Measurements from ENCODE around the gene SPRED2. TPM values are rescaled to one million over a fixed set of nuclear protein-coding genes. Genes with fewer than 3 reads are reported as not detected.
"Not testable (repeated sequence)": the region's sequence is repeated elsewhere in the genome, so short reads cannot be mapped to it uniquely, and the experiment has no call there.

The SPRED2 gene
- total and polyA plus RNA-seq, 11 donors: 7.0 to 24.4 (median 16.1) TPM

DNA sequence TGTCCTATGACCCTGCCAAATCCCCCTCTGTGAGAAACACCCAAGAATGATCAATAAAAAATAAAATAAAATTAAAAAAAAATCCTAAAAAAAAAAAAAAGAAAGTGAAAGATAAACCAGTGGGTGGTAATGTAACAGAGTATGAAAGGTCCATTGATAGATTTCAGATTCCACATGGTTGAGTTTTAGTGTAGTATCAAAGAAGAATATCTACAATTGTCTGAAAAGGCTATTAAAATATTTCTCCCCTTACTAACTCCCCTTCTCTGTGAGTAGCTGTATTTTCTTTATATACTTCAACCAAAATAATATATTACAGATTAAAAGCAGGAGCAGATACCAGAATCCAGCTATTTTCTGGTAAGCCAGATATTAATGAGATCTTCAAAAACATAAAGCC lies 92.8 kb downstream of the SPRED2 start:
- Histone ChIP-seq H3K27ac (no peak overlapping the region), H3K36me3 (peaks cover 0 to 40% (median 3%) of the 10 kb centered on the region in 9 donors), H3K4me1 (peaks cover 0 to 1% (median 0%) of the 10 kb centered on the region in 12 donors), H3K27me3 (no peaks in the 10 kb centered on the region), H3K4me3 (no peak overlapping the region), H3K9me3 (no peaks in the 10 kb centered on the region)
- no peak for TF ChIP-seq POLR2A (IDR thresholded peaks at IDR 0.05)
- TF ChIP-seq, protein P1, sequence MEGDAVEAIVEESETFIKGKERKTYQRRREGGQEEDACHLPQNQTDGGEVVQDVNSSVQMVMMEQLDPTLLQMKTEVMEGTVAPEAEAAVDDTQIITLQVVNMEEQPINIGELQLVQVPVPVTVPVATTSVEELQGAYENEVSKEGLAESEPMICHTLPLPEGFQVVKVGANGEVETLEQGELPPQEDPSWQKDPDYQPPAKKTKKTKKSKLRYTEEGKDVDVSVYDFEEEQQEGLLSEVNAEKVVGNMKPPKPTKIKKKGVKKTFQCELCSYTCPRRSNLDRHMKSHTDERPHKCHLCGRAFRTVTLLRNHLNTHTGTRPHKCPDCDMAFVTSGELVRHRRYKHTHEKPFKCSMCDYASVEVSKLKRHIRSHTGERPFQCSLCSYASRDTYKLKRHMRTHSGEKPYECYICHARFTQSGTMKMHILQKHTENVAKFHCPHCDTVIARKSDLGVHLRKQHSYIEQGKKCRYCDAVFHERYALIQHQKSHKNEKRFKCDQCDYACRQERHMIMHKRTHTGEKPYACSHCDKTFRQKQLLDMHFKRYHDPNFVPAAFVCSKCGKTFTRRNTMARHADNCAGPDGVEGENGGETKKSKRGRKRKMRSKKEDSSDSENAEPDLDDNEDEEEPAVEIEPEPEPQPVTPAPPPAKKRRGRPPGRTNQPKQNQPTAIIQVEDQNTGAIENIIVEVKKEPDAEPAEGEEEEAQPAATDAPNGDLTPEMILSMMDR (IDR thresholded peaks at IDR 0.05): no peak
- intact Hi-C loops (cut with DNase I): loop anchor here in 1 of 10 donors (5.0 kb wide), 1 partner anchor 43 kb away; no protein-coding TSS in a partner anchor
- no peak for DNase-seq
- ATAC-seq: no peak

DNA sequence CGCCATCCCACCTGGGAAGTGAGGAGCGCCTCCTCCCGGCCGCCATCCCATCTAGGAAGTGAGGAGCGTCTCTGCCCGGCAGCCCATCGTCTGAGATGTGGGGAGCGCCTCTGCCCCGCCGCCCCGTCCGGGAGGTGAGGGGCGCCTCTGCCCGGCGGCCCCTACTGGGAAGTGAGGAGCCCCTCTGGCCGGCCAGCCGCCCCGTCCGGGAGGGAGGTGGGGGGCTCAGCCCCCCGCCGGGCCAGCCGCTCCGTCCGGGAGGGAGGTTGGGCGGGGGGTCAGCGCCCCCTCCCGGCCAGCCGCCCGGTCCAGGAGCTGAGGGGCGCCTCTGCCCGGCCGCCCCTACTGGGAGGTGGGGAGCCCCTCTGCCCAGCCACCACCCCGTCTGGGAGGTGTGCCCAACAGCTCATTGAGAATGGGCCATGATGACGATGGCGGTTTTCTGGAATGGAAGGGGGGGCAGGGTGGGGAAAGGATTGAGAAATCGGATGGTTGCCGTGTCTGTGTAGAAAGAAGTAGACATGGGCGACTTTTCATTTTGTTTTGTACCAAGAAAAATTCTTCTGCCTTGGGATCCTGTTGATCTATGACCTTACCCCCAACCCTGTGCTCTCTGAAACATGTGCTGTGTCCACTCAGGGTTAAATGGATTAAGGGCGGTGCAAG lies 93.4 kb downstream of the SPRED2 start:
- H3K27me3 ChIP-seq; H3K9me3 ChIP-seq; ATAC-seq; H3K4me3 ChIP-seq; H3K27ac ChIP-seq; DNase-seq; intact Hi-C loops (cut with DNase I); H3K4me1 ChIP-seq: not testable (repeated sequence)
- 96 to 100% (median 98%) methylated on average over 5 to 36 of the region's 39 CpGs for WGBS, 4 donors
- peaks cover 0 to 39% (median 6%) of the 10 kb centered on the region in 9 donors for H3K36me3 ChIP-seq

DNA sequence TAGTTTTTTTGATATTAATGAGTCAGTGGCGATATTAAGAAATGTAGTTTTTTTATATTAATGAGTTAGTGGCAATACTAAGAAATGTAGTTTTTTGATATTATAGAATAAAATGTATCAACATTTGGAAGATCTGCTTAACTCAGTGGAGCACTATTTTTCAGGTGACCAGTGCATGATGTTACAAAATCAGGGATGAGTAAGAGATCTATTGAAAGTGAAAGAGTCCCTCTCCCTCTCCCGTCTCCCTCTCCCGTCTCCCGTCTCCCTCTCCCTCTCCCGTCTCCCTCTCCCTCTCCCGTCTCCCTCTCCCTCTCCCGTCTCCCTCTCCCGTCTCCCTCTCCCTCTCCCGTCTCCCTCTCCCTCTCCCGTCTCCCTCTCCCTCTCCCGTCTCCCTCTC lies 94.5 kb downstream of the SPRED2 start:
- H3K36me3 ChIP-seq: peaks cover 0 to 41% (median 7%) of the 10 kb centered on the region in 9 donors
- H3K4me3 ChIP-seq; H3K27ac ChIP-seq; H3K27me3 ChIP-seq; intact Hi-C loops (cut with DNase I); ATAC-seq; H3K4me1 ChIP-seq; H3K9me3 ChIP-seq; DNase-seq: not testable (repeated sequence)
- WGBS, 4 donors: 92 to 98% (median 96%) methylated on average over 5 to 11 of the region's 11 CpGs

DNA sequence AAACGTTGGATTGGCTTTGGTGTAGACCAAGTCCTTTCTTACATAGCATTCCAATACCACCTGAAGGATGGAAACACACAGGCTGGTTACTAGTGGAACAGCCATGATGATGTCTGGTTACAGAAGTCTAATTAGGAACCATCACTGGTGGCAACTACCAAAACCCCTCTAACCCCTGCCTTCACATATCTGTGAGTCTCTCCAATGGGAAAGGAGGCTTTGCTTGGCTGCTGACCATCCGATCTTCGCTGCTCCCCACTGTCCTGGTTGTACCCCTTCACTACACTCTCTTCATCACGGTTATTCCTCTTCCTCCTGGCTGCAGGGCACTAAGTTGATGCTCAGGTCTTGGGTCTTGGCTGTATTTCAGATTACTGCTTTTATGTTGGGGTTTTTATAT lies 97.7 kb downstream of the SPRED2 start:
- ATAC-seq (no peak), DNase-seq (no peak)

DNA sequence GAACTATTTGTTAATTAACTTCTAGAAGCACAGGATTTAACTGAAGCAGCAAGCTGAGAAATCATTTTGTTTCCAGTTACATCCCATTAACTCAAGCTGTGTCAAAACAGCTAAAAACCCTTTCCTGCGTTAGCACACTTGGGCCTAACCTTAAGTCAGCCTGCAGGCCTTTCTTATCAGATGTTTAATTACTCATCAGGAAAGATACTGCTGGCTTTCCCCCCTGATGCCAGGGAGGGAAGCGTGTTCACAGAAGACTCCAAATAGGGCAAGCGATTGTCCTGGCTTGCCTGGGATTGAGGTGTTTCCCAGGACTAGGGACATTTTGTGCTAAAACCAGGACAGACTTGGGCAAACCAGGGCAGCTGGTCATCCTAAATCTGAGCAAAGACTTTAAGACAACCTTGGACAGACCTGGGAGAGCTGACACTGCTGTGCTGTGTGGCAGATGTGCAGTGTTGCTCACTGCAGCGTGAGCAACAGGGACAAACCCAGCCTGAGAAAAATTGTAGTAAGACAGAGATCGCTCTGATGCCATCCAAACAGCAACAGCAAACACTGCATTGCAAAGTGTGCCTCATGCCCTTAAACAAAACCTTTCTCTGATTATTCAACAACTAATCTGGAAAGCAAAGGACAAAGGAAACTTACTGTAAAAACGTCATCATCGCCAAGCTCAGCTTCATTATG lies 100.9 kb downstream of the SPRED2 start:
- DNase-seq (no peak), ATAC-seq (no peak)
- Histone ChIP-seq H3K27ac (no peak overlapping the region), H3K9me3 (no peaks in the 10 kb centered on the region), H3K27me3 (no peaks in the 10 kb centered on the region), H3K4me3 (no peak overlapping the region), H3K4me1 (peaks cover 0 to 3% (median 0%) of the 10 kb centered on the region in 12 donors), H3K36me3 (peaks cover 0 to 76% (median 33%) of the 10 kb centered on the region in 9 donors)
- intact Hi-C loops (cut with DNase I): no loop called here
- no peak for TF ChIP-seq POLR2A (IDR thresholded peaks at IDR 0.05)
- TF ChIP-seq, protein P1 (IDR thresholded peaks at IDR 0.05): no peak
- WGBS, 4 donors: 91 to 95% (median 92%) methylated on average over 7 of the region's 7 CpGs

More for the DNA sequence above, 97.7 kb downstream of the SPRED2 start:
- peaks cover 0 to 50% (median 23%) of the 10 kb centered on the region in 9 donors for H3K36me3 ChIP-seq
- no peak overlapping the region for H3K4me3 ChIP-seq
- TF ChIP-seq, protein P1 (IDR thresholded peaks at IDR 0.05): no peak
- TF ChIP-seq POLR2A (IDR thresholded peaks at IDR 0.05): no peak
- no peaks in the 10 kb centered on the region for H3K27me3 ChIP-seq
- H3K27ac ChIP-seq: no peak overlapping the region
- WGBS, 4 donors: 91 to 99% (median 97%) methylated on average over 4 of the region's 4 CpGs
- H3K9me3 ChIP-seq: no peaks in the 10 kb centered on the region
- intact Hi-C loops (cut with DNase I): no loop called here
- H3K4me1 ChIP-seq: peaks cover 0 to 1% (median 0%) of the 10 kb centered on the region in 12 donors
